ENCODE measurements around the gene KCNIP4. TPM values are rescaled to one million over a fixed set of nuclear protein-coding genes. Genes with fewer than 3 reads are reported as not detected.
A peak's percentile ranks its signal among the peaks of the same experiment; 100 is the strongest.

Gene KCNIP4
- total RNA-seq, 1 donor from 2014 or later, result 0.59 TPM

- H3K27ac ChIP-seq (ENCODE audit: low read depth, low read length), result no peak overlapping the region
- H3K4me2 ChIP-seq (ENCODE audit: low read length), result peak overlapping the region; percentile 18
- no peak overlapping the region for H2AFZ ChIP-seq (ENCODE audit: low read depth, low read length)
- H3K9me3 ChIP-seq (ENCODE audit: insufficient read depth, low read depth, low read length), result no peaks in the 10 kb centered on the region
- H3K4me1 ChIP-seq (ENCODE audit: insufficient read depth, low read length), result no peaks in the 10 kb centered on the region
- no peak overlapping the region for H3K4me3 ChIP-seq (ENCODE audit: insufficient read depth, low read depth, low read length)
- Mint-ChIP-seq H3K9me3 (ENCODE audit: unreplicated experiment) (peaks cover 4% of the 10 kb centered on the region), H3K4me1 (ENCODE audit: low read depth, unreplicated experiment) (peaks cover 4% of the 10 kb centered on the region), H3K27me3 (ENCODE audit: low read depth, unreplicated experiment) (no peaks in the 10 kb centered on the region), H3K4me3 (ENCODE audit: unreplicated experiment) (no peak overlapping the region), H3K36me3 (ENCODE audit: low read depth, unreplicated experiment) (no peaks in the 10 kb centered on the region), H3K27ac (ENCODE audit: unreplicated experiment) (no peak overlapping the region)
- TF ChIP-seq CTCF (IDR thresholded peaks at IDR 0.05; ENCODE audit: insufficient read depth, low read depth, low read length) (no peak), EZH2 (IDR thresholded peaks at IDR 0.05; ENCODE audit: insufficient read depth, low read length) (no peak)
- FAIRE-seq (no peak), DNase-seq (ENCODE audit: low read depth) (no peak)
- no peaks in the 10 kb centered on the region for H3K36me3 ChIP-seq (ENCODE audit: insufficient read depth, low read length)
- no peaks in the 10 kb centered on the region for H3K27me3 ChIP-seq (ENCODE audit: insufficient read depth, low read length)
- H3K79me2 ChIP-seq (ENCODE audit: insufficient read depth, low read length), result no peaks in the 10 kb centered on the region
- no peak overlapping the region for H3K9ac ChIP-seq (ENCODE audit: low read length)
- H4K20me1 ChIP-seq (ENCODE audit: insufficient read depth, low read length), result no peaks in the 10 kb centered on the region
Observed at GRCh38 chr4:20882500-20882899, 1066.1 kb downstream of the KCNIP4 start.

DNA sequence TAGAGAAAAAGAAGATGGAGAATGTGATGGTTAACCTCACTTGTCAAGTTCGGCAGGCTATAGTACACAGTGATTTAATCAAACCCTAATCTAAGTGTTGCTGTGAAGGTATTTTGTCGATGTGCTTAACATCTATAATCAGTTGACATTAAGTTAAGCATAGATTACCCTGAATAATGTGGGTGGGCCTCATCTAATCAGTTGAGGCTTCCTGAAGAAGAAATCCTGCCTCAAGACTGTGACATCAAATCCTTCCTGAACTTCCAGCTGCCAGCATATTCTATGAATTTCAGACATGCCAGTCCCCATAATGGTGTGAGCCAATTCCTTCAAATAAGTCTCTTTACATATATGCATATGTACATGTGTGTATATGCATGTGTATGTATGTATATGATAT, 1066.9 kb downstream of the KCNIP4 start:
- Histone ChIP-seq H4K20me1 (ENCODE audit: insufficient read depth, low read length) (no peaks in the 10 kb centered on the region), H3K27ac (ENCODE audit: low read depth, low read length) (no peak overlapping the region), H3K4me3 (ENCODE audit: insufficient read depth, low read depth, low read length) (no peak overlapping the region), H2AFZ (ENCODE audit: low read depth, low read length) (no peak overlapping the region), H3K27me3 (ENCODE audit: insufficient read depth, low read length) (no peaks in the 10 kb centered on the region), H3K79me2 (ENCODE audit: insufficient read depth, low read length) (no peaks in the 10 kb centered on the region), H3K4me1 (ENCODE audit: insufficient read depth, low read length) (no peaks in the 10 kb centered on the region), H3K36me3 (ENCODE audit: insufficient read depth, low read length) (no peaks in the 10 kb centered on the region), H3K9me3 (ENCODE audit: insufficient read depth, low read depth, low read length) (no peaks in the 10 kb centered on the region), H3K4me2 (ENCODE audit: low read length) (no peak overlapping the region), H3K9ac (ENCODE audit: low read length) (no peak overlapping the region)
- H3K9me3 Mint-ChIP-seq (ENCODE audit: unreplicated experiment), result peaks cover 4% of the 10 kb centered on the region
- DNase-seq (ENCODE audit: low read depth) (no peak), FAIRE-seq (no peak)
- H3K4me3 Mint-ChIP-seq (ENCODE audit: unreplicated experiment), result no peak overlapping the region
- H3K36me3 Mint-ChIP-seq (ENCODE audit: low read depth, unreplicated experiment), result no peaks in the 10 kb centered on the region
- H3K4me1 Mint-ChIP-seq (ENCODE audit: low read depth, unreplicated experiment), result peaks cover 4% of the 10 kb centered on the region
- no peaks in the 10 kb centered on the region for H3K27me3 Mint-ChIP-seq (ENCODE audit: low read depth, unreplicated experiment)
- no peak overlapping the region for H3K27ac Mint-ChIP-seq (ENCODE audit: unreplicated experiment)
- no peak for TF ChIP-seq CTCF (IDR thresholded peaks at IDR 0.05; ENCODE audit: insufficient read depth, low read depth, low read length)
- TF ChIP-seq EZH2 (IDR thresholded peaks at IDR 0.05; ENCODE audit: insufficient read depth, low read length), result no peak

DNA sequence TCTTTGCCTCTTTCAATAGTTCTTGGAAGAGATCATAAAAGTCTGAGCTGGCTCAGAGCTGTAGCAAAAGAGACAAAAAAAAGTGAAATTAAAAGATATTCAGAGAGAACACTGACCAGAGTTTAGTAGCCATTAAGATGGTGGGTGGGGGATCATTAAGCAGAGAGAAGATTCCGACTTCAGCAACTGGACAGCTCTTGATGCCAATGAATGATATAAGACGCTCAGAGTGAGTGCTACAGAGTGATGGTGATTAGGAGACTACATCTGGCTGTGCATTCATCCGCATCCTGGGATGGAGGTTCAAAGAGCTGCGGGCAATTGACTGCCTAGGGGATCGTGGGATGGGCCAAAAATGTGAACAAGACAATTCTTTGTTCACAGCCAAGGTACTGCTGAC, 1069.8 kb downstream of the KCNIP4 start:
- Histone ChIP-seq H3K36me3 (ENCODE audit: insufficient read depth, low read length) (no peaks in the 10 kb centered on the region), H2AFZ (ENCODE audit: low read depth, low read length) (no peak overlapping the region), H3K4me3 (ENCODE audit: insufficient read depth, low read depth, low read length) (no peak overlapping the region), H3K9ac (ENCODE audit: low read length) (no peak overlapping the region), H4K20me1 (ENCODE audit: insufficient read depth, low read length) (no peaks in the 10 kb centered on the region), H3K27me3 (ENCODE audit: insufficient read depth, low read length) (no peaks in the 10 kb centered on the region), H3K27ac (ENCODE audit: low read depth, low read length) (no peak overlapping the region), H3K4me2 (ENCODE audit: low read length) (no peak overlapping the region), H3K9me3 (ENCODE audit: insufficient read depth, low read depth, low read length) (no peaks in the 10 kb centered on the region), H3K79me2 (ENCODE audit: insufficient read depth, low read length) (no peaks in the 10 kb centered on the region), H3K4me1 (ENCODE audit: insufficient read depth, low read length) (no peaks in the 10 kb centered on the region)
- H3K9me3 Mint-ChIP-seq (ENCODE audit: unreplicated experiment), result no peaks in the 10 kb centered on the region
- TF ChIP-seq EZH2 (IDR thresholded peaks at IDR 0.05; ENCODE audit: insufficient read depth, low read length) (no peak), CTCF (IDR thresholded peaks at IDR 0.05; ENCODE audit: insufficient read depth, low read depth, low read length) (no peak)
- DNase-seq (ENCODE audit: low read depth) (no peak), FAIRE-seq (no peak)
- no peak overlapping the region for H3K4me3 Mint-ChIP-seq (ENCODE audit: unreplicated experiment)
- H3K4me1 Mint-ChIP-seq (ENCODE audit: low read depth, unreplicated experiment), result no peaks in the 10 kb centered on the region
- no peaks in the 10 kb centered on the region for H3K36me3 Mint-ChIP-seq (ENCODE audit: low read depth, unreplicated experiment)
- no peaks in the 10 kb centered on the region for H3K27me3 Mint-ChIP-seq (ENCODE audit: low read depth, unreplicated experiment)
- no peak overlapping the region for H3K27ac Mint-ChIP-seq (ENCODE audit: unreplicated experiment)
